B cell (primary cell): Measurements from ENCODE around the gene CFAP210. TPM values are rescaled to one million over a fixed set of nuclear protein-coding genes. Genes with fewer than 3 reads are reported as not detected.

Source experiments
- ATAC-seq: fragments of 200-7000 bp; cut with Tn5 transposase; one replicate; pipeline ENCODE4 v1.10.0; 2021; ENCODE audit warnings: low read depth, mild to moderate bottlenecking, moderate number of reproducible peaks, moderate library complexity
- CTCF ChIA-PET: fragments of 350-600 bp; sonication (Branson Sonifier 250); formaldehyde crosslinking; loops from one replicate; lab custom pipeline; 2021; ENCODE audit warnings: antibody characterized with exemption, inconsistent platforms; lab: Charles Lee
- POLR2A ChIA-PET: fragments of 350-600 bp; sonication (Branson Sonifier 250); formaldehyde crosslinking; loops from one replicate; lab custom pipeline; 2021; ENCODE audit warnings: antibody characterized with exemption; lab: Charles Lee
- DNase-seq: peaks from one replicate; pipeline ENCODE4 v3.0.0; 2013
- H2AFZ ChIP-seq: 2 replicates; pipeline ENCODE4 v1.6.1; 2012; ENCODE audit warnings: mild to moderate bottlenecking, low read depth, low read length; ENCODE audit not compliant: insufficient read depth, poor library complexity, severe bottlenecking
- H3K27ac ChIP-seq, 2 donors: 1 replicate in 1 of 2; 2 replicates in 1 of 2; pipeline ENCODE4 v1.5.1; 2012 to 2013; ENCODE audit warnings: low read length in 2 of 2, mild to moderate bottlenecking in 2 of 2, moderate library complexity in 1 of 2
- H3K27me3 ChIP-seq, 4 experiments: fragments of 200-600 bp in 1 of 4; sonication (generic) in 1 of 4; replicated peaks in 1 of 4; 1 replicate in 2 of 4; 2 replicates in 2 of 4; pipeline versions ENCODE4 v1.6.1 to v1.7.0; 2013 to 2016; ENCODE audit warnings: low read length in 3 of 4, mild to moderate bottlenecking in 2 of 4, mixed read lengths in 1 of 4, moderate library complexity in 1 of 4; ENCODE audit not compliant: insufficient read depth in 4 of 4, control insufficient read depth in 3 of 4; ENCODE audit errors: control extremely low read depth in 1 of 4
- H3K36me3 ChIP-seq, 2 experiments: replicated peaks in 1 of 2; 1 replicate in 1 of 2; 2 replicates in 1 of 2; pipeline versions ENCODE4 v1.6.1 to v1.7.1; 2013; ENCODE audit warnings: low read length in 1 of 2; ENCODE audit not compliant: insufficient read depth in 2 of 2, control insufficient read depth in 1 of 2; ENCODE audit errors: control extremely low read depth in 1 of 2, extremely low read depth in 1 of 2
- H3K4me1 ChIP-seq, 2 donors: fragments of 200-600 bp in 1 of 2; sonication (generic) in 1 of 2; 1 replicate in 1 of 2; 2 replicates in 1 of 2; pipeline versions ENCODE4 v1.5.1 to v1.6.1; 2013 to 2017; ENCODE audit warnings: low read length in 2 of 2; ENCODE audit not compliant: control insufficient read depth in 2 of 2, insufficient read depth in 2 of 2
- H3K4me2 ChIP-seq: replicated peaks from 2 replicates; pipeline ENCODE3; 2012; ENCODE audit warnings: mild to moderate bottlenecking, low read depth, low read length; ENCODE audit not compliant: poor library complexity, severe bottlenecking
- H3K4me3 ChIP-seq, 5 experiments: fragments of 200-600 bp in 1 of 5; sonication (generic) in 1 of 5; 1 replicate in 3 of 5; 2 replicates in 2 of 5; pipeline versions ENCODE4 v1.5.1 to v1.7.0; 2011 to 2016; ENCODE audit warnings: low read length in 4 of 5, mild to moderate bottlenecking in 4 of 5, low read depth in 2 of 5, control low read depth in 1 of 5, moderate library complexity in 1 of 5; ENCODE audit not compliant: insufficient read depth in 1 of 5; ENCODE audit errors: control extremely low read depth in 1 of 5, extremely low read depth in 1 of 5
- H3K79me2 ChIP-seq: fragments of 200-600 bp; sonication (generic); one replicate; pipeline ENCODE4 v1.6.0; 2016; ENCODE audit warnings: low read length; ENCODE audit not compliant: control insufficient read depth, insufficient read depth
- H3K9ac ChIP-seq: fragments of 200-600 bp; sonication (generic); 2 replicates; pipeline ENCODE4 v1.6.1; 2017; ENCODE audit warnings: mild to moderate bottlenecking, low read length, moderate library complexity
- H3K9me3 ChIP-seq, 3 donors: one replicate each; pipeline versions ENCODE4 v1.6.1 to v1.7.1; 2013; ENCODE audit warnings: low read length in 2 of 3; ENCODE audit not compliant: control insufficient read depth in 2 of 3, insufficient read depth in 1 of 3; ENCODE audit errors: control extremely low read depth in 1 of 3
- H4K20me1 ChIP-seq: 2 replicates; pipeline ENCODE4 v1.6.0; 2012; ENCODE audit warnings: mild to moderate bottlenecking, low read length; ENCODE audit not compliant: insufficient read depth, control insufficient read depth, poor library complexity, severe bottlenecking
- H3K27ac Mint-ChIP-seq: one replicate; pipeline ENCODE4 v1.8.0; 2021; ENCODE audit warnings: mixed read lengths
- H3K27me3 Mint-ChIP-seq: one replicate; pipeline ENCODE4 v1.8.0; 2021; ENCODE audit warnings: mixed read lengths
- H3K4me1 Mint-ChIP-seq: one replicate; pipeline ENCODE4 v1.8.0; 2021; ENCODE audit warnings: mixed read lengths
- H3K4me3 Mint-ChIP-seq: one replicate; pipeline ENCODE4 v1.8.0; 2021; ENCODE audit warnings: mixed read lengths
- H3K9me3 Mint-ChIP-seq: one replicate; pipeline ENCODE4 v1.8.0; 2022; ENCODE audit warnings: mixed read lengths; ENCODE audit not compliant: insufficient read depth
- CTCF ChIP-seq: fragments of 200-600 bp; IDR thresholded peaks from one replicate; pipeline ENCODE4 v1.8.0; 2022; ENCODE audit warnings: antibody characterized with exemption, mild to moderate bottlenecking
- EZH2 ChIP-seq: IDR thresholded peaks from 2 replicates; pipeline ENCODE4 v1.6.1; 2012; ENCODE audit warnings: borderline replicate concordance, low read depth, mild to moderate bottlenecking, moderate library complexity, low read length; ENCODE audit not compliant: insufficient read depth, poor library complexity, severe bottlenecking
- WGBS: methylation state at CpG from one replicate; pipeline ENCODE4 v1.1.5; 2013; ENCODE audit warnings: missing lambda C conversion rate; ENCODE audit not compliant: insufficient coverage; 5-methylcytosine and 5-hydroxymethylcytosine counted together
- intact Hi-C: fragments of 100-400 bp; cut with micrococcal nuclease; formaldehyde crosslinking; loops from one replicate; pipeline ENCODE4 v1.10.0; 2022
- polyA plus RNA-seq: library from polyadenylated mRNA; depleted of rRNA; stranded (reverse); fragments of >200 nt; gene quantifications from 2 replicates; pipeline ENCODE4 v1.2.3, GENCODE V29; 2012
- total RNA-seq, 2 donors: library from RNA; stranded (reverse); fragments of 120-200 nt in 1 of 2; gene quantifications; 1 replicate in 1 of 2; 2 replicates in 1 of 2; pipeline versions ENCODE4 v1.2.3 to v1.2.4, GENCODE V29; 2013 to 2022

CFAP210 gene
- total and polyA plus RNA-seq, 2 donors (not counting 1 experiment from before 2014, with no cell fraction given) = not detected

- Mint-ChIP-seq H3K4me3 (no peak overlapping the region), H3K27me3 (peaks cover 4% of the 10 kb centered on the region), H3K9me3 (no peaks in the 10 kb centered on the region), H3K27ac (no peak overlapping the region), H3K4me1 (no peaks in the 10 kb centered on the region)
- H3K27me3 ChIP-seq = no peaks in the 10 kb centered on the region
- TF ChIP-seq CTCF (no peak), EZH2 (no peak)
- H3K4me3 ChIP-seq = no peak overlapping the region
- DNase-seq (no peak), ATAC-seq (no peak)
- H3K36me3 ChIP-seq = no peaks in the 10 kb centered on the region
- H3K4me2 ChIP-seq = no peak overlapping the region
- no peaks in the 10 kb centered on the region for H4K20me1 ChIP-seq
- intact Hi-C loops = no loop called here
- POLR2A ChIA-PET = no interaction called here
- no peak overlapping the region for H2AFZ ChIP-seq
- no peaks in the 10 kb centered on the region for H3K4me1 ChIP-seq
- CTCF ChIA-PET = no interaction called here
- no peaks in the 10 kb centered on the region for H3K79me2 ChIP-seq
- WGBS = 83% methylated on average over 1 of the region's 2 CpGs
- H3K9ac ChIP-seq = no peak overlapping the region
- H3K27ac ChIP-seq = no peak overlapping the region
- H3K9me3 ChIP-seq = no peaks in the 10 kb centered on the region
Observed at GRCh38 chr2:169718930-169719504, 24.8 kb upstream of the CFAP210 start.

- Histone ChIP-seq H3K9me3 (peaks cover 0 to 6% (median 0%) of the 10 kb centered on the region in 3 donors), H3K4me2 (no peak overlapping the region), H3K36me3 (no peaks in the 10 kb centered on the region), H3K4me1 (no peaks in the 10 kb centered on the region), H2AFZ (no peak overlapping the region), H4K20me1 (no peaks in the 10 kb centered on the region), H3K27ac (no peak overlapping the region), H3K9ac (no peak overlapping the region), H3K4me3 (no peak overlapping the region), H3K27me3 (no peaks in the 10 kb centered on the region), H3K79me2 (no peaks in the 10 kb centered on the region)
- Mint-ChIP-seq H3K27ac (no peak overlapping the region), H3K4me1 (no peaks in the 10 kb centered on the region), H3K9me3 (no peaks in the 10 kb centered on the region), H3K4me3 (no peak overlapping the region), H3K27me3 (no peaks in the 10 kb centered on the region)
- TF ChIP-seq EZH2 = no peak
- no peak for TF ChIP-seq CTCF
- ATAC-seq (no peak), DNase-seq (no peak)
- POLR2A ChIA-PET = no interaction called here
- CTCF ChIA-PET = no interaction called here
- intact Hi-C loops = no loop called here
- no CpG with 5 or more reads among the region's 4 CpGs for WGBS
Observed at GRCh38 chr2:169717691-169718063, 23.5 kb upstream of the CFAP210 start.
